ENCODE measurements around the gene NUDCD3. TPM values are rescaled to one million over a fixed set of nuclear protein-coding genes. Genes with fewer than 3 reads are reported as not detected.

NUDCD3 gene
- total RNA-seq, 4 donors from 2014 or later = 44.7 to 57.3 (median 49.7) TPM

- no peaks in the 10 kb centered on the region for H3K9me3 ChIP-seq
- no peaks in the 10 kb centered on the region for H3K27me3 ChIP-seq
- no peak for TF ChIP-seq POLR2A (IDR thresholded peaks at IDR 0.05)
- H3K27ac ChIP-seq = no peak overlapping the region
- 78 to 87% methylated on average over 5 of the region's 5 CpGs for WGBS, 2 donors
- DNase-seq (ENCODE audit: low spot score in 2 of 2) = no peak
- peaks cover 0 to 45% (median 0%) of the 10 kb centered on the region in 4 donors for H3K4me1 ChIP-seq
- H3K36me3 ChIP-seq = peaks cover 0 to 53% (median 0%) of the 10 kb centered on the region in 3 donors
- no peak overlapping the region for H3K4me3 ChIP-seq
Observed at GRCh38 chr7:44470628-44471245, 19.7 kb downstream of the NUDCD3 start.

- WGBS, 2 donors = 73% methylated on average over 2 of the region's 2 CpGs
- Histone ChIP-seq H3K27ac (no peak overlapping the region), H3K9me3 (no peaks in the 10 kb centered on the region), H3K36me3 (peaks cover 0 to 47% (median 0%) of the 10 kb centered on the region in 3 donors), H3K27me3 (no peaks in the 10 kb centered on the region), H3K4me1 (peaks cover 0 to 52% (median 0%) of the 10 kb centered on the region in 4 donors), H3K4me3 (no peak overlapping the region)
- no peak for DNase-seq (ENCODE audit: low spot score in 2 of 2)
- TF ChIP-seq POLR2A (IDR thresholded peaks at IDR 0.05) = no peak
- TF ChIP-seq CTCF (IDR thresholded peaks at IDR 0.05) = no peak
- TF ChIP-seq EP300 (IDR thresholded peaks at IDR 0.05) = no peak
Observed at GRCh38 chr7:44470135-44470479, 20.4 kb downstream of the NUDCD3 start.

GRCh38 chr7:44469461-44470134, 20.9 kb downstream of the NUDCD3 start:
- TF ChIP-seq CTCF (IDR thresholded peaks at IDR 0.05) (no peak), EP300 (IDR thresholded peaks at IDR 0.05) (no peak), POLR2A (IDR thresholded peaks at IDR 0.05) (no peak)
- no peak overlapping the region for H3K27ac ChIP-seq
- peaks cover 0 to 56% (median 0%) of the 10 kb centered on the region in 4 donors for H3K4me1 ChIP-seq
- H3K36me3 ChIP-seq = peaks cover 0 to 47% (median 0%) of the 10 kb centered on the region in 3 donors
- H3K4me3 ChIP-seq = no peak overlapping the region
- WGBS, 2 donors = 47% methylated on average over 4 of the region's 4 CpGs
- H3K27me3 ChIP-seq = no peaks in the 10 kb centered on the region
- DNase-seq (ENCODE audit: low spot score in 2 of 2) = no peak
- no peaks in the 10 kb centered on the region for H3K9me3 ChIP-seq

GRCh38 chr7:44467217-44467548, 23.3 kb downstream of the NUDCD3 start:
- Histone ChIP-seq H3K4me3 (no peak overlapping the region), H3K27ac (no peak overlapping the region), H3K9me3 (no peaks in the 10 kb centered on the region), H3K27me3 (no peaks in the 10 kb centered on the region), H3K36me3 (peaks cover 0 to 39% (median 0%) of the 10 kb centered on the region in 3 donors), H3K4me1 (peaks cover 0 to 53% (median 0%) of the 10 kb centered on the region in 4 donors)
- TF ChIP-seq EP300 (IDR thresholded peaks at IDR 0.05) (no peak), CTCF (IDR thresholded peaks at IDR 0.05) (no peak), POLR2A (IDR thresholded peaks at IDR 0.05) (no peak)
- no peak for DNase-seq (ENCODE audit: low spot score in 2 of 2)
- WGBS, 2 donors = 84 to 86% methylated on average over 4 of the region's 4 CpGs

- H3K27me3 ChIP-seq = no peaks in the 10 kb centered on the region
- TF ChIP-seq CTCF (IDR thresholded peaks at IDR 0.05) (no peak), POLR2A (IDR thresholded peaks at IDR 0.05) (no peak), EP300 (IDR thresholded peaks at IDR 0.05) (no peak)
- DNase-seq (ENCODE audit: low spot score in 2 of 2) = no peak
- H3K36me3 ChIP-seq = peaks cover 0 to 35% (median 0%) of the 10 kb centered on the region in 3 donors
- no peak overlapping the region for H3K4me3 ChIP-seq
- H3K27ac ChIP-seq = no peak overlapping the region
- H3K4me1 ChIP-seq = peaks cover 0 to 58% (median 0%) of the 10 kb centered on the region in 4 donors
- H3K9me3 ChIP-seq = no peaks in the 10 kb centered on the region
- 65 to 67% methylated on average over 4 of the region's 4 CpGs for WGBS, 2 donors
Observed at GRCh38 chr7:44466300-44467216, 23.9 kb downstream of the NUDCD3 start.
